HepG2 (cell line): Measurements from ENCODE around the gene UACA.

Experiments used
- CTCF ChIP-seq: sonication (generic); formaldehyde crosslinking; IDR thresholded peaks from 2 replicates; pipeline ENCODE4 v1.5.0; 2020; ENCODE audit warnings: mild to moderate bottlenecking, missing genetic modification reagents, moderate library complexity
- TF ChIP-seq, protein P1 (sequence below): sonication (generic); formaldehyde crosslinking; IDR thresholded peaks from 2 replicates; pipeline ENCODE4 v1.5.1; 2020; ENCODE audit warnings: mild to moderate bottlenecking, missing genetic modification reagents, moderate library complexity

DNA sequence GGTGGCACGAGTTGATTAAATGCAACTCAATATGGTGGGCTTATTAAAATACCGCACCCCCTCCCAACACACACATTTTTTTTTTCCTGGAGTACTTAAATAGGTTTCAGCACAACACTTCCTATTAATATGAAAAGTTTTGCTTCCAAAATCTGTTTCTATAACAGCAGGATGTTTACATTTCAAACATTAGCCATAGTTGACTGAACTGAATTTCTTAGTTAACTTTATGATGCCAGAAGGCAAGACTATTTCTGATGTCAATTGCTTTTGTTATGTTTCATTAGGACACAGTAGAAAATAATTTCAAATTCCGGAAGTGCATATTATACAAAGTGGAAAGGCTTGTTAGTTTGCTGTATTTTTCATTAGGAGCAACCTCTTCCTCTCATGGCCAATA, 104.7 kb downstream of the UACA start:
- TF ChIP-seq, protein P1, sequence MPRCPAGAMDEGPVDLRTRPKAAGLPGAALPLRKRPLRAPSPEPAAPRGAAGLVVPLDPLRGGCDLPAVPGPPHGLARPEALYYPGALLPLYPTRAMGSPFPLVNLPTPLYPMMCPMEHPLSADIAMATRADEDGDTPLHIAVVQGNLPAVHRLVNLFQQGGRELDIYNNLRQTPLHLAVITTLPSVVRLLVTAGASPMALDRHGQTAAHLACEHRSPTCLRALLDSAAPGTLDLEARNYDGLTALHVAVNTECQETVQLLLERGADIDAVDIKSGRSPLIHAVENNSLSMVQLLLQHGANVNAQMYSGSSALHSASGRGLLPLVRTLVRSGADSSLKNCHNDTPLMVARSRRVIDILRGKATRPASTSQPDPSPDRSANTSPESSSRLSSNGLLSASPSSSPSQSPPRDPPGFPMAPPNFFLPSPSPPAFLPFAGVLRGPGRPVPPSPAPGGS (CRISPR knock-in tag): no peak
- no peak for TF ChIP-seq CTCF (CRISPR knock-in tag)
